Ishikawa (cell line): ENCODE data around the gene SHKBP1.

Experiments
- CEBPB ChIP-seq: IDR thresholded peaks from 2 replicates; pipeline ENCODE4 v1.6.1; 2012
- CREB1 ChIP-seq: IDR thresholded peaks from 2 replicates; pipeline ENCODE4 v1.6.1; 2012; ENCODE audit warnings: low read depth
- EGR1 ChIP-seq: IDR thresholded peaks from 2 replicates; pipeline ENCODE4 v1.6.1; 2012
- EP300 ChIP-seq: IDR thresholded peaks from 2 replicates; pipeline ENCODE4 v1.6.1; 2012; ENCODE audit warnings: borderline replicate concordance
- FOXM1 ChIP-seq: IDR thresholded peaks from 2 replicates; pipeline ENCODE4 v1.6.1; 2012; ENCODE audit warnings: low read depth, borderline replicate concordance
- MAX ChIP-seq: IDR thresholded peaks from 2 replicates; pipeline ENCODE4 v1.6.1; 2012
- NFIC ChIP-seq: IDR thresholded peaks from 2 replicates; pipeline ENCODE4 v1.6.1; 2012
- RAD21 ChIP-seq: IDR thresholded peaks from 2 replicates; pipeline ENCODE4 v1.6.1; 2012; ENCODE audit warnings: low read depth
- REST ChIP-seq: IDR thresholded peaks from 2 replicates; pipeline ENCODE4 v1.6.1; 2012; ENCODE audit warnings: low read depth, mild to moderate bottlenecking
- TAF1 ChIP-seq: IDR thresholded peaks from 2 replicates; pipeline ENCODE4 v1.6.1; 2012; ENCODE audit warnings: low read depth, mild to moderate bottlenecking
- TCF12 ChIP-seq: IDR thresholded peaks from 2 replicates; pipeline ENCODE4 v1.6.1; 2012; ENCODE audit warnings: low read depth
- TEAD4 ChIP-seq: IDR thresholded peaks from 2 replicates; pipeline ENCODE4 v1.6.1; 2012
- USF1 ChIP-seq: IDR thresholded peaks from 2 replicates; pipeline ENCODE4 v1.6.1; 2012
- YY1 ChIP-seq: IDR thresholded peaks from 2 replicates; pipeline ENCODE4 v1.6.1; 2012; ENCODE audit warnings: low read depth
- ZBTB7A ChIP-seq: IDR thresholded peaks from 2 replicates; pipeline ENCODE4 v1.6.1; 2012; ENCODE audit warnings: low read depth

Gene SHKBP1

GRCh38 chr19:40632311-40633036, 55.8 kb downstream of the SHKBP1 start:
- TF ChIP-seq TEAD4 (no peak), TCF12 (no peak), CREB1 (no peak), REST (no peak), MAX (no peak), ZBTB7A (no peak), EP300 (no peak), FOXM1 (no peak), RAD21 (no peak), TAF1 (no peak), EGR1 (no peak), YY1 (no peak), USF1 (no peak), NFIC (no peak), CEBPB (no peak)

GRCh38 chr19:40633207-40633606, 56.5 kb downstream of the SHKBP1 start:
- no peak for TF ChIP-seq ZBTB7A
- TF ChIP-seq REST, result no peak
- no peak for TF ChIP-seq EP300
- no peak for TF ChIP-seq USF1
- no peak for TF ChIP-seq TEAD4
- no peak for TF ChIP-seq TCF12
- TF ChIP-seq RAD21, result no peak
- TF ChIP-seq TAF1, result no peak
- no peak for TF ChIP-seq CEBPB

GRCh38 chr19:40638327-40638726, 61.7 kb downstream of the SHKBP1 start:
- no peak for TF ChIP-seq REST
- TF ChIP-seq YY1, result no peak
- no peak for TF ChIP-seq USF1
- TF ChIP-seq CREB1, result no peak
- TF ChIP-seq TAF1, result no peak
- no peak for TF ChIP-seq RAD21
- TF ChIP-seq NFIC, result no peak
- no peak for TF ChIP-seq ZBTB7A
- no peak for TF ChIP-seq EP300
- TF ChIP-seq EGR1, result no peak
- TF ChIP-seq TEAD4, result no peak
- TF ChIP-seq CEBPB, result no peak
- TF ChIP-seq MAX, result no peak
- TF ChIP-seq FOXM1, result no peak

GRCh38 chr19:40639638-40639982, 62.9 kb downstream of the SHKBP1 start:
- TF ChIP-seq RAD21 (no peak), EP300 (no peak), MAX (no peak), NFIC (no peak), TEAD4 (no peak), FOXM1 (no peak), ZBTB7A (no peak), TAF1 (no peak), EGR1 (no peak)
